ENCODE results near the gene ACSF2. TPM values are rescaled to one million over a fixed set of nuclear protein-coding genes. Genes with fewer than 3 reads are reported as not detected.

The ACSF2 gene
- total RNA-seq, 1 experiment from 2014 or later, result 12.2 TPM

DNA sequence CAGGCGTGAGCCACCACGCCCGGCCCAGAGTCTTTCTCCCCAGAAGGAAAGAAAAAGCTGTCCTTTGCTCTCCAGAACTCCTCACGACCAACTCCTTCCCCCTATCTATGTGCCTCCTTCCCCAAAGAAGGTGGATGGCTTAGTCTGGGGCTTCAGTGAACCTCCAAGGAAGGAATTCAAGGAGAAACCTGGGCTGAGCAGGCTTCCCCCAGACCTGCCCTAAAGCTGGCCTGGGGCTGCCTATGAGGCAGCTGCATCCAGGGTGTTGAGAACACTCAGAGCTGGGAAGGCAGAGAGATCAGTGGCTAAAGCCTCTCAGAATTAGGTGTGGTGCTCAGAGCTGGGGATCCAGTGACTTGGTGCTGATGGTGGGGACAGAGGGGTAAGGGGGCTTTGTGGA, 3.8 kb downstream of the ACSF2 start:
- no peaks in the 10 kb centered on the region; a peak in 1 of 5 replicates for H3K9me3 Mint-ChIP-seq
- H3K14ac ChIP-seq (ENCODE audit: insufficient read depth, low read length), result no peak overlapping the region
- H4K20me1 ChIP-seq (ENCODE audit: control insufficient read depth, insufficient read depth, insufficient read length), result no peaks in the 10 kb centered on the region
- H3T11ph ChIP-seq (ENCODE audit: low read length), result no peak overlapping the region
- H2BK15ac ChIP-seq (ENCODE audit: low read depth, low read length), result no peak overlapping the region
- no peak overlapping the region; a peak in 1 of 7 replicates for H3K27ac Mint-ChIP-seq
- no peaks in the 10 kb centered on the region; a peak in 2 of 7 replicates for H3K36me3 Mint-ChIP-seq (ENCODE audit: insufficient read depth in 1 of 3, low read depth in 3 of 3)
- H3K79me1 ChIP-seq (ENCODE audit: insufficient read depth, low read depth, low read length, poor library complexity, severe bottlenecking), result no peaks in the 10 kb centered on the region
- H2BK20ac ChIP-seq (ENCODE audit: low read depth, low read length, poor library complexity, severe bottlenecking), result no peak overlapping the region
- H4K8ac ChIP-seq (replicated peaks; ENCODE audit: insufficient read length, low read depth, low read length), result no peak overlapping the region
- H2BK12ac ChIP-seq (ENCODE audit: insufficient read length, low read depth, low read length), result no peak overlapping the region
- no peak overlapping the region for H3K4ac ChIP-seq (ENCODE audit: low read depth, low read length)
- H4K91ac ChIP-seq (ENCODE audit: insufficient read length, low read depth, low read length), result no peak overlapping the region
- H3K27me3 ChIP-seq (ENCODE audit: insufficient read depth, low read length), result no peaks in the 10 kb centered on the region; the same call in 1 of the 2 replicates
- H3K23me2 ChIP-seq (ENCODE audit: insufficient read length, low read depth, low read length, poor library complexity, severe bottlenecking), result peaks cover 12% of the 10 kb centered on the region
- no peaks in the 10 kb centered on the region; the same call in 1 of the 2 replicates for H3K4me1 ChIP-seq (ENCODE audit: insufficient read depth, low read length)
- no peak overlapping the region for H3K4me2 ChIP-seq (ENCODE audit: insufficient read depth, insufficient read length, low read length)
- no peak overlapping the region for H3K56ac ChIP-seq (ENCODE audit: insufficient read length, low read depth, low read length)
- no peak overlapping the region for H3K27ac ChIP-seq (ENCODE audit: insufficient read length, low read depth, low read length)
- peaks cover 8% of the 10 kb centered on the region for H3K27me3 Mint-ChIP-seq (ENCODE audit: low read depth)
- peaks cover 18 to 25% of the 10 kb centered on the region in 2 experiments for H3K4me1 Mint-ChIP-seq
- WGBS (ENCODE audit: extremely low coverage, insufficient read length, low lambda C conversion rate), result no CpG with 5 or more reads among the region's 4 CpGs
- no peak overlapping the region for H3K18ac ChIP-seq (ENCODE audit: insufficient read length, low read depth, low read length)
- H2AK5ac ChIP-seq (ENCODE audit: insufficient read length, low read length), result no peak overlapping the region
- DNase-seq, result no peak
- H3K4me3 Mint-ChIP-seq, result no peak overlapping the region
- no peaks in the 10 kb centered on the region for H3K9me3 ChIP-seq (ENCODE audit: control insufficient read depth, low read depth, low read length)
- no peaks in the 10 kb centered on the region for H3K79me2 ChIP-seq (ENCODE audit: insufficient read depth, low read length)
- H2AFZ ChIP-seq (ENCODE audit: low read length), result no peak overlapping the region
- H3K9ac ChIP-seq (ENCODE audit: extremely low read depth, insufficient read length, low read length), result no peak overlapping the region
- no peak overlapping the region for H3K23ac ChIP-seq (ENCODE audit: insufficient read length, low read depth, low read length)
- no peak overlapping the region for H4K5ac ChIP-seq (ENCODE audit: insufficient read length, low read depth, low read length)
- TF ChIP-seq, protein P1, sequence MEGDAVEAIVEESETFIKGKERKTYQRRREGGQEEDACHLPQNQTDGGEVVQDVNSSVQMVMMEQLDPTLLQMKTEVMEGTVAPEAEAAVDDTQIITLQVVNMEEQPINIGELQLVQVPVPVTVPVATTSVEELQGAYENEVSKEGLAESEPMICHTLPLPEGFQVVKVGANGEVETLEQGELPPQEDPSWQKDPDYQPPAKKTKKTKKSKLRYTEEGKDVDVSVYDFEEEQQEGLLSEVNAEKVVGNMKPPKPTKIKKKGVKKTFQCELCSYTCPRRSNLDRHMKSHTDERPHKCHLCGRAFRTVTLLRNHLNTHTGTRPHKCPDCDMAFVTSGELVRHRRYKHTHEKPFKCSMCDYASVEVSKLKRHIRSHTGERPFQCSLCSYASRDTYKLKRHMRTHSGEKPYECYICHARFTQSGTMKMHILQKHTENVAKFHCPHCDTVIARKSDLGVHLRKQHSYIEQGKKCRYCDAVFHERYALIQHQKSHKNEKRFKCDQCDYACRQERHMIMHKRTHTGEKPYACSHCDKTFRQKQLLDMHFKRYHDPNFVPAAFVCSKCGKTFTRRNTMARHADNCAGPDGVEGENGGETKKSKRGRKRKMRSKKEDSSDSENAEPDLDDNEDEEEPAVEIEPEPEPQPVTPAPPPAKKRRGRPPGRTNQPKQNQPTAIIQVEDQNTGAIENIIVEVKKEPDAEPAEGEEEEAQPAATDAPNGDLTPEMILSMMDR (conservative IDR thresholded peaks at IDR 0.05), result no peak
- H2BK5ac ChIP-seq (ENCODE audit: insufficient read length, low read length), result no peak overlapping the region
- H2BK120ac ChIP-seq (ENCODE audit: low read depth, low read length, poor library complexity, severe bottlenecking), result no peak overlapping the region
